ENCODE data around the gene FBXL19. TPM values are rescaled to one million over a fixed set of nuclear protein-coding genes. Genes with fewer than 3 reads are reported as not detected.

The FBXL19 gene
- total and polyA plus RNA-seq, 2 of the 13 experiments (the other 11 are each of a cell fraction or from before 2014, with no cell fraction given) = 6.0 to 13.7 TPM

DNA sequence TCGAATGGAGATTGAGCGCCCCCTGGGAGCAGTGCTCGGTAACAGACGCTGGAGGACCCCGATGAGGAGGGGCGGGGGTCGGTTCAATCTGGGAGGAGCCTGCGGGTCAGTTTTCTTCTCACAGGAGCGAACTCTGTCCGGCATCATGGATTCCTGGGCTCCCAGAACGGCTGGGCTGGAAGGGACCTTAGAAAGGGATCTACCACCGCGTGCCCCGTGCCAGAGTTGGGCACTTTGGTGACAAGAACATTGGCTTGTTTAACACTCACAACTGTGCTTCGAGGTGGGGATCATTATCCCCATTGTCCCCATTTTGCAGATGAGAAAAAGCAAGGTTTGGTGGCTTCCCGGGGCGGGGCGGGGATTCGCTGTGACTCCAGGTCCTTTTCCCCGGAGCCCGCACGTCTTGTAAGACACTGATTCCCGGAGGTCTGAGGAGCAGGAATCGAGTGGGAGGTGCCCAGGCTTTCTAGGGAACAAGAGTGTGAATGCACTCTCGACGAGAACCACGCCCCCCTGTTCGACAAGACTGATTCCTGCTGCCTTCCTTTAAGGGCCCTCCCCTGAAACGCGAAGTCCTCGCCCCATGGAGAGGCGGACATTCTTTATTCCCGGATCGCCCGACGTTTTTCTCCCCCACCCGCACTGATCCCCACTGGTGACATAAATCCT, 1.5 kb upstream of the FBXL19 start (continued):
- peak; percentile 95; the same call in 1 of the 2 replicates for TF ChIP-seq ZNF276 (CRISPR knock-in tag; IDR thresholded peaks at IDR 0.05; ENCODE audit: low read depth)
- peak in 1 of 2 experiments; percentile 64; a peak in 2 of 4 replicates for TF ChIP-seq KLF16 (CRISPR knock-in tag; IDR thresholded peaks at IDR 0.05)
- TF ChIP-seq, protein P1, sequence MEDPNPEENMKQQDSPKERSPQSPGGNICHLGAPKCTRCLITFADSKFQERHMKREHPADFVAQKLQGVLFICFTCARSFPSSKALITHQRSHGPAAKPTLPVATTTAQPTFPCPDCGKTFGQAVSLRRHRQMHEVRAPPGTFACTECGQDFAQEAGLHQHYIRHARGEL (CRISPR knock-in tag; IDR thresholded peaks at IDR 0.05) = no peak
- no peak for TF ChIP-seq ZFP62 (CRISPR knock-in tag; IDR thresholded peaks at IDR 0.05)
- TF ChIP-seq ZNF792 (CRISPR knock-in tag; IDR thresholded peaks at IDR 0.05) = no peak; the same call in 1 of the 2 replicates
- no peak for TF ChIP-seq NBN (conservative IDR thresholded peaks at IDR 0.05)
- no peak for TF ChIP-seq U2AF1 (optimal IDR thresholded peaks at IDR 0.05; ENCODE audit: low read depth, low read length)
- no peak for TF ChIP-seq ZNF317 (CRISPR knock-in tag; IDR thresholded peaks at IDR 0.05)
- TF ChIP-seq TRIM24 (CRISPR knock-in tag; IDR thresholded peaks at IDR 0.05) = no peak
- peak; percentile 27; the same call in 1 of the 2 replicates for TF ChIP-seq KLF6 (CRISPR knock-in tag; IDR thresholded peaks at IDR 0.05)
- no peak for TF ChIP-seq ZNF282 (IDR thresholded peaks at IDR 0.05; ENCODE audit: partially characterized antibody)
- no peak for TF ChIP-seq ZSCAN30 (CRISPR knock-in tag; IDR thresholded peaks at IDR 0.05)
- 0 out of 2 replicates have a peak, but pooled peaks have one; percentile 21 for TF ChIP-seq ZNF235 (CRISPR knock-in tag; IDR thresholded peaks at IDR 0.05; ENCODE audit: borderline replicate concordance)
- TF ChIP-seq HOXD1 (CRISPR knock-in tag; IDR thresholded peaks at IDR 0.05) = no peak
- TF ChIP-seq SMAD9 (CRISPR knock-in tag; IDR thresholded peaks at IDR 0.05) = no peak
- no peak for TF ChIP-seq TP53 (CRISPR knock-in tag; conservative IDR thresholded peaks at IDR 0.05)
- no peak for TF ChIP-seq ZMAT5 (CRISPR knock-in tag; IDR thresholded peaks at IDR 0.05; ENCODE audit: borderline replicate concordance, low read depth)
- TF ChIP-seq ZNF678 (CRISPR knock-in tag; IDR thresholded peaks at IDR 0.05) = no peak
- TF ChIP-seq, protein P2, sequence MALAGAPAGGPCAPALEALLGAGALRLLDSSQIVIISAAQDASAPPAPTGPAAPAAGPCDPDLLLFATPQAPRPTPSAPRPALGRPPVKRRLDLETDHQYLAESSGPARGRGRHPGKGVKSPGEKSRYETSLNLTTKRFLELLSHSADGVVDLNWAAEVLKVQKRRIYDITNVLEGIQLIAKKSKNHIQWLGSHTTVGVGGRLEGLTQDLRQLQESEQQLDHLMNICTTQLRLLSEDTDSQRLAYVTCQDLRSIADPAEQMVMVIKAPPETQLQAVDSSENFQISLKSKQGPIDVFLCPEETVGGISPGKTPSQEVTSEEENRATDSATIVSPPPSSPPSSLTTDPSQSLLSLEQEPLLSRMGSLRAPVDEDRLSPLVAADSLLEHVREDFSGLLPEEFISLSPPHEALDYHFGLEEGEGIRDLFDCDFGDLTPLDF (CRISPR knock-in tag; IDR thresholded peaks at IDR 0.05) = no peak
- TF ChIP-seq ZNF644 (CRISPR knock-in tag; IDR thresholded peaks at IDR 0.05; ENCODE audit: low read depth) = no peak
- TF ChIP-seq ARHGAP35 (CRISPR knock-in tag; IDR thresholded peaks at IDR 0.05; ENCODE audit: borderline replicate concordance) = no peak; the same call in 1 of the 2 replicates
- TF ChIP-seq, protein P3, sequence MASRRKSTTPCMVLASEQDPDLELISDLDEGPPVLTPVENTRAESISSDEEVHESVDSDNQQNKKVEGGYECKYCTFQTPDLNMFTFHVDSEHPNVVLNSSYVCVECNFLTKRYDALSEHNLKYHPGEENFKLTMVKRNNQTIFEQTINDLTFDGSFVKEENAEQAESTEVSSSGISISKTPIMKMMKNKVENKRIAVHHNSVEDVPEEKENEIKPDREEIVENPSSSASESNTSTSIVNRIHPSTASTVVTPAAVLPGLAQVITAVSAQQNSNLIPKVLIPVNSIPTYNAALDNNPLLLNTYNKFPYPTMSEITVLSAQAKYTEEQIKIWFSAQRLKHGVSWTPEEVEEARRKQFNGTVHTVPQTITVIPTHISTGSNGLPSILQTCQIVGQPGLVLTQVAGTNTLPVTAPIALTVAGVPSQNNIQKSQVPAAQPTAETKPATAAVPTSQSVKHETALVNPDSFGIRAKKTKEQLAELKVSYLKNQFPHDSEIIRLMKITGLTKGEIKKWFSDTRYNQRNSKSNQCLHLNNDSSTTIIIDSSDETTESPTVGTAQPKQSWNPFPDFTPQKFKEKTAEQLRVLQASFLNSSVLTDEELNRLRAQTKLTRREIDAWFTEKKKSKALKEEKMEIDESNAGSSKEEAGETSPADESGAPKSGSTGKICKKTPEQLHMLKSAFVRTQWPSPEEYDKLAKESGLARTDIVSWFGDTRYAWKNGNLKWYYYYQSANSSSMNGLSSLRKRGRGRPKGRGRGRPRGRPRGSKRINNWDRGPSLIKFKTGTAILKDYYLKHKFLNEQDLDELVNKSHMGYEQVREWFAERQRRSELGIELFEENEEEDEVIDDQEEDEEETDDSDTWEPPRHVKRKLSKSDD (CRISPR knock-in tag; IDR thresholded peaks at IDR 0.05; ENCODE audit: low read depth) = peak; percentile 71; the same call in 1 of the 2 replicates
- TF ChIP-seq MAFK (conservative IDR thresholded peaks at IDR 0.05 in 1 of 2, IDR thresholded peaks at IDR 0.05 in 1 of 2; ENCODE audit: low read length in 2 of 2) = no peak
- TF ChIP-seq SOX5 (CRISPR knock-in tag; IDR thresholded peaks at IDR 0.05; ENCODE audit: borderline replicate concordance) = peak; percentile 52; the same call in 1 of the 2 replicates
- peak; percentile 52 for TF ChIP-seq ZNF343 (CRISPR knock-in tag; IDR thresholded peaks at IDR 0.05)
- TF ChIP-seq POLR2G (IDR thresholded peaks at IDR 0.05; ENCODE audit: low read depth, low read length) = peak; percentile 48; the same call in 1 of the 2 replicates

Measured in HepG2 (cell line).